Esophagus muscularis mucosa (tissue), 4 donors: ENCODE measurements around the gene COL5A1.

ENCODE experiments used
- CTCF ChIP-seq, 3 experiments: fragments of 200-600 bp in 2 of 3; fragments of 450-650 bp in 1 of 3; sonication (generic) in 2 of 3; IDR thresholded peaks; one replicate each; pipeline ENCODE4 v1.5.1; 2017 to 2019; ENCODE audit warnings: antibody characterized with exemption in 3 of 3, mild to moderate bottlenecking in 2 of 3, moderate library complexity in 1 of 3
- EP300 ChIP-seq: sonication (generic); formaldehyde crosslinking; IDR thresholded peaks from one replicate; pipeline ENCODE4 v1.6.1; 2017; ENCODE audit warnings: antibody characterized with exemption
- POLR2A ChIP-seq: fragments of 450-650 bp; IDR thresholded peaks from one replicate; pipeline ENCODE4 v1.6.1; 2017; ENCODE audit warnings: antibody characterized with exemption, moderate library complexity, mild to moderate bottlenecking, low read depth
- POLR2AphosphoS5 ChIP-seq, 2 donors: sonication (generic); formaldehyde crosslinking; IDR thresholded peaks; one replicate each; pipeline ENCODE4 v1.6.1; 2017; ENCODE audit warnings: antibody characterized with exemption in 2 of 2

DNA sequence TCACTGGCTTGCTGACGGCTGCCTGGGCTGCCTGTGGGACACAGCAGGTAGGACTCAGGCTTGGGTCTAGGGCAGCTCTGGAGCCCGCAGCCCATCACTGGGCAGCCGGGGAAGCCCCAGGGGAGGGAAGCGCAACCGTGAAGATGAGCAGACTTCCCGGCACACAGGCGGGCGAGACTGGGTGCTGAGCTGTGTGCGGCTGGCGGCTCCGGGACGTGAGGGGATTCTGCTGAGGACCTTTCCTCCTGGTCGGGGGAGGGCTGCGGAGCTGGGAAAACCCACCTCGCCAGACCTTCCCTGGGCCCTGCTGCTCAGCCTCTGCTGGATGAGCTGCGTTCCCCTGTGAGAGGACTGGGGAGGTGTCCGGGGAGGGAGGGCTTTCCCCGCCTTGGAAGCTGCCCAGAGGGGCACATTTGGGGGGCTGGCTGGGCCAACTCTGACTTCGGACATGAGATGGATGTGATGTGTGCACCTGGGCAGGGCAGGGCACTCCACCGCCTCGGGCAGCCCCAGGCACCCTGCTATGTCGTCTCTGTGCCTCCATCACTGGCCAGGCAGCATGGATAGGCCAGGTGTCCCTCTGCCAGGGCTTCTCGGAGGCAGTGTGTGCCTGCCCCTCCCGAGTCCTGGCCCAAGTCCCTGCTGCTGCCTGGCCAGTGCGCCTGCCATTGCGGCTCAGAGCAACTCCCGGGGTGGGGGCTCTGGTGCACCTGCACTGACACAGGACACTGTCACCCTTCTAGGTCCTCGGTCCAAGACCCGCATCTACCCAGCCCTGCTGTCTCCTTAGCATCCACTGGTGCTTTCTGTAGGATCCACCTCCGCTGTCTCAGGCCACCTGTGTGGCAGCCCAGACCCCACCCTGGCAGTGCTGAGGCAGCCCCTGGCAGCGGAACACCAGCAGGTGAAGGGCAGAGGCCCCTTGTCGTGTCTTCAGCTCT, 66.4 kb downstream of the COL5A1 start:
- TF ChIP-seq CTCF (IDR thresholded peaks at IDR 0.05) (no peak), EP300 (no peak), POLR2AphosphoS5 (IDR thresholded peaks at IDR 0.05) (no peak), POLR2A (no peak)
